B cell (primary cell): ENCODE data around the gene PITHD1. TPM values are rescaled to one million over a fixed set of nuclear protein-coding genes. Genes with fewer than 3 reads are reported as not detected.

ENCODE experiments used
- ATAC-seq: fragments of 200-7000 bp; cut with Tn5 transposase; one replicate; pipeline ENCODE4 v1.10.0; 2021; ENCODE audit warnings: low read depth, mild to moderate bottlenecking, moderate number of reproducible peaks, moderate library complexity
- CTCF ChIA-PET: fragments of 350-600 bp; sonication (Branson Sonifier 250); formaldehyde crosslinking; loops from one replicate; lab custom pipeline; 2021; ENCODE audit warnings: antibody characterized with exemption, inconsistent platforms; lab: Charles Lee
- POLR2A ChIA-PET: fragments of 350-600 bp; sonication (Branson Sonifier 250); formaldehyde crosslinking; loops from one replicate; lab custom pipeline; 2021; ENCODE audit warnings: antibody characterized with exemption; lab: Charles Lee
- DNase-seq: peaks from one replicate; pipeline ENCODE4 v3.0.0; 2013
- H2AFZ ChIP-seq: 2 replicates; pipeline ENCODE4 v1.6.1; 2012; ENCODE audit warnings: mild to moderate bottlenecking, low read depth, low read length; ENCODE audit not compliant: insufficient read depth, poor library complexity, severe bottlenecking
- H3K27ac ChIP-seq, 2 donors: 1 replicate in 1 of 2; 2 replicates in 1 of 2; pipeline ENCODE4 v1.5.1; 2012 to 2013; ENCODE audit warnings: low read length in 2 of 2, mild to moderate bottlenecking in 2 of 2, moderate library complexity in 1 of 2
- H3K27me3 ChIP-seq, 4 experiments: fragments of 200-600 bp in 1 of 4; sonication (generic) in 1 of 4; replicated peaks in 1 of 4; 1 replicate in 2 of 4; 2 replicates in 2 of 4; pipeline versions ENCODE4 v1.6.1 to v1.7.0; 2013 to 2016; ENCODE audit warnings: low read length in 3 of 4, mild to moderate bottlenecking in 2 of 4, mixed read lengths in 1 of 4, moderate library complexity in 1 of 4; ENCODE audit not compliant: insufficient read depth in 4 of 4, control insufficient read depth in 3 of 4; ENCODE audit errors: control extremely low read depth in 1 of 4
- H3K36me3 ChIP-seq, 2 experiments: replicated peaks in 1 of 2; 1 replicate in 1 of 2; 2 replicates in 1 of 2; pipeline versions ENCODE4 v1.6.1 to v1.7.1; 2013; ENCODE audit warnings: low read length in 1 of 2; ENCODE audit not compliant: insufficient read depth in 2 of 2, control insufficient read depth in 1 of 2; ENCODE audit errors: control extremely low read depth in 1 of 2, extremely low read depth in 1 of 2
- H3K4me1 ChIP-seq, 2 donors: fragments of 200-600 bp in 1 of 2; sonication (generic) in 1 of 2; 1 replicate in 1 of 2; 2 replicates in 1 of 2; pipeline versions ENCODE4 v1.5.1 to v1.6.1; 2013 to 2017; ENCODE audit warnings: low read length in 2 of 2; ENCODE audit not compliant: control insufficient read depth in 2 of 2, insufficient read depth in 2 of 2
- H3K4me2 ChIP-seq: replicated peaks from 2 replicates; pipeline ENCODE3; 2012; ENCODE audit warnings: mild to moderate bottlenecking, low read depth, low read length; ENCODE audit not compliant: poor library complexity, severe bottlenecking
- H3K4me3 ChIP-seq, 5 experiments: fragments of 200-600 bp in 1 of 5; sonication (generic) in 1 of 5; 1 replicate in 3 of 5; 2 replicates in 2 of 5; pipeline versions ENCODE4 v1.5.1 to v1.7.0; 2011 to 2016; ENCODE audit warnings: low read length in 4 of 5, mild to moderate bottlenecking in 4 of 5, low read depth in 2 of 5, control low read depth in 1 of 5, moderate library complexity in 1 of 5; ENCODE audit not compliant: insufficient read depth in 1 of 5; ENCODE audit errors: control extremely low read depth in 1 of 5, extremely low read depth in 1 of 5
- H3K79me2 ChIP-seq: fragments of 200-600 bp; sonication (generic); one replicate; pipeline ENCODE4 v1.6.0; 2016; ENCODE audit warnings: low read length; ENCODE audit not compliant: control insufficient read depth, insufficient read depth
- H3K9ac ChIP-seq: fragments of 200-600 bp; sonication (generic); 2 replicates; pipeline ENCODE4 v1.6.1; 2017; ENCODE audit warnings: mild to moderate bottlenecking, low read length, moderate library complexity
- H3K9me3 ChIP-seq, 3 donors: one replicate each; pipeline versions ENCODE4 v1.6.1 to v1.7.1; 2013; ENCODE audit warnings: low read length in 2 of 3; ENCODE audit not compliant: control insufficient read depth in 2 of 3, insufficient read depth in 1 of 3; ENCODE audit errors: control extremely low read depth in 1 of 3
- H4K20me1 ChIP-seq: 2 replicates; pipeline ENCODE4 v1.6.0; 2012; ENCODE audit warnings: mild to moderate bottlenecking, low read length; ENCODE audit not compliant: insufficient read depth, control insufficient read depth, poor library complexity, severe bottlenecking
- H3K27ac Mint-ChIP-seq: one replicate; pipeline ENCODE4 v1.8.0; 2021; ENCODE audit warnings: mixed read lengths
- H3K27me3 Mint-ChIP-seq: one replicate; pipeline ENCODE4 v1.8.0; 2021; ENCODE audit warnings: mixed read lengths
- H3K4me1 Mint-ChIP-seq: one replicate; pipeline ENCODE4 v1.8.0; 2021; ENCODE audit warnings: mixed read lengths
- H3K4me3 Mint-ChIP-seq: one replicate; pipeline ENCODE4 v1.8.0; 2021; ENCODE audit warnings: mixed read lengths
- H3K9me3 Mint-ChIP-seq: one replicate; pipeline ENCODE4 v1.8.0; 2022; ENCODE audit warnings: mixed read lengths; ENCODE audit not compliant: insufficient read depth
- EZH2 ChIP-seq: IDR thresholded peaks from 2 replicates; pipeline ENCODE4 v1.6.1; 2012; ENCODE audit warnings: borderline replicate concordance, low read depth, mild to moderate bottlenecking, moderate library complexity, low read length; ENCODE audit not compliant: insufficient read depth, poor library complexity, severe bottlenecking
- WGBS: methylation state at CpG from one replicate; pipeline ENCODE4 v1.1.5; 2013; ENCODE audit warnings: missing lambda C conversion rate; ENCODE audit not compliant: insufficient coverage; 5-methylcytosine and 5-hydroxymethylcytosine counted together
- intact Hi-C: fragments of 100-400 bp; cut with micrococcal nuclease; formaldehyde crosslinking; loops from one replicate; pipeline ENCODE4 v1.10.0; 2022
- polyA plus RNA-seq: library from polyadenylated mRNA; depleted of rRNA; stranded (reverse); fragments of >200 nt; gene quantifications from 2 replicates; pipeline ENCODE4 v1.2.3, GENCODE V29; 2012
- total RNA-seq, 2 donors: library from RNA; stranded (reverse); fragments of 120-200 nt in 1 of 2; gene quantifications; 1 replicate in 1 of 2; 2 replicates in 1 of 2; pipeline versions ENCODE4 v1.2.3 to v1.2.4, GENCODE V29; 2013 to 2022
- TF ChIP-seq, protein P1 (sequence below): fragments of 200-600 bp; IDR thresholded peaks from one replicate; pipeline ENCODE4 v1.8.0; 2022; ENCODE audit warnings: antibody characterized with exemption, mild to moderate bottlenecking

The PITHD1 gene
- total and polyA plus RNA-seq, 2 donors (not counting 1 experiment from before 2014, with no cell fraction given) = 32.4 to 62.2 TPM

DNA sequence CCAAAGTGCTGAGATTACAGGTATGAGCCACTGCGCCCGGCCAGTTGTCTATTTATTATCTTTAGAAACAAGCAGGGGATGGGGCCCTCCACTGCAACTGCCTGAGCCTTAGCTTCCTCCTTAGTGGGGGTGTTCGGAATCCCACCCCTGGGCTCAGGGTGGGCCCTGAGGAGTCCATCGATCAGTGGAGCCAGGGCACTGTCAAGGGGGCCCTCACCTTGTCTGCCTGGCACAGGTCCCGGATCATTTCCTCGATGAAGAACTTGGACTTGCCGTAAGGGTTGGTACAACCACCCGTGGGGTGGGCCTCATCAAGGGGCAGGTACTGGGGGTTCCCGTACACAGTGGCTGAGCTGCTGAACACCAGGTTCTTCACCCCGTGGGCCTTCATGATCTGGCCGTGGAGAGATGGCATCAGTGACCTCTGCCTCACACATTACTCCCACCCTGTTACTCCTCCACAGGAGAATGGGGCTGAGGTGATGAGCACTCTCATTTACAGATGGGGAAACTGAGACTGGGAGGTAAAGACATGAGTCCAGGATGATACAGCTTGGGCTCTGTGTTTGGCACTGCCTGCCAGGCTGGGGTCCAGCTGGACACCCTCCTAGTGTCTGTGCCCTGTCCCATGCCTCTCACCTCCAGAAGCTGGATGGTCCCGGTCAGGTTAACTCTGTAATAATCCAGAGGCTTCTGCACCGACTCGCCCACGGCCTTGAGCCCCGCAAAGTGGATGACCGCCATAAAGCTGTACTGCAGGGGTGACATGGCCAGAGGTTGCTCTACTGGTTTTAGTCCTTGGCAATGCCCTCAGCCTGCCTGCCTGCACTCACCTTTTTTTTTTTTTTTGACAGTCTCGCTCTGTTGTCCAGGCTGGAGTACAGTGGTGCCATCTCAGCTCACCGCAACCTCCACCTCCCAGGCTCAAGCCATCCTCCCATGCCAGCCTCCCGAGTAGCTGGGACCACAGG is 19.5 kb downstream of the PITHD1 start:
- DNase-seq (no peak), ATAC-seq (no peak)
- Histone ChIP-seq H3K4me3 (no peak overlapping the region), H3K9me3 (peaks cover 0 to 3% (median 0%) of the 10 kb centered on the region in 3 donors), H4K20me1 (no peaks in the 10 kb centered on the region), H2AFZ (no peak overlapping the region), H3K79me2 (peaks cover 4% of the 10 kb centered on the region), H3K9ac (no peak overlapping the region), H3K36me3 (peaks cover 2 to 21% of the 10 kb centered on the region in 2 experiments), H3K27me3 (no peaks in the 10 kb centered on the region), H3K4me2 (no peak overlapping the region), H3K4me1 (peaks cover 15 to 20% of the 10 kb centered on the region in 2 donors), H3K27ac (no peak overlapping the region)
- POLR2A ChIA-PET = interaction anchor here (0.7 kb wide), 1 partner anchor 477 kb away, joined by 3 read pairs; no protein-coding TSS in a partner anchor
- Mint-ChIP-seq H3K9me3 (no peaks in the 10 kb centered on the region), H3K27me3 (no peaks in the 10 kb centered on the region), H3K4me1 (peaks cover 20% of the 10 kb centered on the region), H3K4me3 (no peak overlapping the region), H3K27ac (peak overlapping the region; percentile 7)
- CTCF ChIA-PET = interaction anchor here (0.6 to 3.3 kb wide), 4 partner anchors 11 to 161 kb away, joined by 3 to 28 read pairs (median 4); no protein-coding TSS in a partner anchor
- intact Hi-C loops = no loop called here
- no peak for TF ChIP-seq EZH2
- TF ChIP-seq, protein P1, sequence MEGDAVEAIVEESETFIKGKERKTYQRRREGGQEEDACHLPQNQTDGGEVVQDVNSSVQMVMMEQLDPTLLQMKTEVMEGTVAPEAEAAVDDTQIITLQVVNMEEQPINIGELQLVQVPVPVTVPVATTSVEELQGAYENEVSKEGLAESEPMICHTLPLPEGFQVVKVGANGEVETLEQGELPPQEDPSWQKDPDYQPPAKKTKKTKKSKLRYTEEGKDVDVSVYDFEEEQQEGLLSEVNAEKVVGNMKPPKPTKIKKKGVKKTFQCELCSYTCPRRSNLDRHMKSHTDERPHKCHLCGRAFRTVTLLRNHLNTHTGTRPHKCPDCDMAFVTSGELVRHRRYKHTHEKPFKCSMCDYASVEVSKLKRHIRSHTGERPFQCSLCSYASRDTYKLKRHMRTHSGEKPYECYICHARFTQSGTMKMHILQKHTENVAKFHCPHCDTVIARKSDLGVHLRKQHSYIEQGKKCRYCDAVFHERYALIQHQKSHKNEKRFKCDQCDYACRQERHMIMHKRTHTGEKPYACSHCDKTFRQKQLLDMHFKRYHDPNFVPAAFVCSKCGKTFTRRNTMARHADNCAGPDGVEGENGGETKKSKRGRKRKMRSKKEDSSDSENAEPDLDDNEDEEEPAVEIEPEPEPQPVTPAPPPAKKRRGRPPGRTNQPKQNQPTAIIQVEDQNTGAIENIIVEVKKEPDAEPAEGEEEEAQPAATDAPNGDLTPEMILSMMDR = no peak
- 94% methylated on average over 15 of the region's 20 CpGs for WGBS
